Ovary (tissue), 10 donors: ENCODE measurements around the gene GYPA. TPM values are rescaled to one million over a fixed set of nuclear protein-coding genes. Genes with fewer than 3 reads are reported as not detected.
"Not testable (repeated sequence)": the region's sequence is repeated elsewhere in the genome, so short reads cannot be mapped to it uniquely, and the experiment has no call there.

Experiments
- DNase-seq, 5 donors: peaks; one replicate each; pipeline ENCODE4 v3.0.0-alpha.2; 2019 to 2020
- H3K27ac ChIP-seq, 2 donors: fragments of 200-600 bp; one replicate each; pipeline versions ENCODE4 v1.5.1 to v1.8.0; 2019 to 2022
- H3K27me3 ChIP-seq: fragments of 200-600 bp; one replicate; pipeline ENCODE4 v1.8.0; 2022
- H3K36me3 ChIP-seq: fragments of 200-600 bp; sonication (generic); one replicate; pipeline ENCODE4 v1.5.1; 2019
- H3K4me1 ChIP-seq: one replicate; pipeline ENCODE4 v1.8.1; 2013; ENCODE audit warnings: mild to moderate bottlenecking, moderate library complexity; ENCODE audit not compliant: insufficient read depth
- H3K4me3 ChIP-seq: fragments of 200-600 bp; sonication (generic); one replicate; pipeline ENCODE4 v1.5.1; 2017
- H3K9me3 ChIP-seq, 2 donors: fragments of 200-600 bp in 1 of 2; sonication (generic) in 1 of 2; one replicate each; pipeline versions ENCODE4 v1.5.1 to v1.8.1; 2013 to 2019; ENCODE audit warnings: mild to moderate bottlenecking in 1 of 2, moderate library complexity in 1 of 2
- EP300 ChIP-seq: sonication (generic); formaldehyde crosslinking; IDR thresholded peaks from one replicate; pipeline ENCODE4 v1.6.1; 2017; ENCODE audit warnings: antibody characterized with exemption
- POLR2A ChIP-seq: fragments of 450-650 bp; IDR thresholded peaks from one replicate; pipeline ENCODE4 v1.6.1; 2017; ENCODE audit warnings: antibody characterized with exemption, mild to moderate bottlenecking, moderate library complexity
- WGBS, 3 donors: extraction: QIAGEN DNeasy Blood & Tissue Kit in 1 of 3; methylation state at CpG; one replicate each; pipeline versions ENCODE4 v1.1.5 to v1.1.7; 2013 to 2017; 5-methylcytosine and 5-hydroxymethylcytosine counted together
- intact Hi-C, 4 donors: fragments of 100-400 bp; cut with DNase I; formaldehyde crosslinking; loops; one replicate each; pipeline versions ENCODE4 v1.11.0 to v1.15.1; 2022 to 2023
- long read RNA-seq, 3 donors: library from polyadenylated mRNA in 2 of 3; unstranded in 2 of 3; transcript quantifications; one replicate each; pipeline ENCODE4 v2.0.0 and lab custom pipeline, GENCODE V29; 2021 to 2026
- polyA plus RNA-seq, 2 donors: library from polyadenylated mRNA; stranded (reverse); fragments of 200-250 nt in 1 of 2; fragments of 350-450 nt in 1 of 2; fragmentation: Illumina TruSeq in 1 of 2; extraction: RNeasy Lipid Tissue Mini Kit (QIAGEN cat#74804) in 1 of 2; gene quantifications; one replicate each; pipeline ENCODE4 v1.2.3, GENCODE V29; 2013 to 2014
- total RNA-seq, 7 donors: library from RNA; depleted of rRNA in 2 of 7; stranded (reverse); fragments of >200 nt in 2 of 7; fragmentation: NEBNext Ultra II Directional in 3 of 7; extraction: Animal tissue kit (Norgen Biotek cat#: 25700) in 3 of 7; gene quantifications; one replicate each; pipeline versions ENCODE4 v1.1.0 to v1.2.4, GENCODE V29; 2016 to 2023
- TF ChIP-seq, protein P1 (sequence below), 3 donors: fragments of 450-650 bp in 2 of 3; fragments of 200-600 bp in 1 of 3; IDR thresholded peaks; one replicate each; pipeline versions ENCODE4 v1.5.1 to v1.8.0; 2016 to 2022; ENCODE audit warnings: antibody characterized with exemption in 3 of 3, mild to moderate bottlenecking in 1 of 3
- donor health status: DM: no; HTN: no; CAD: no; lungs with moderate emphysema.
- donor health status: DM: no; HTN: no; CAD: no.
- donor health status: Bipolar disorder and iron deficiency.
- donor health status: DM: yes; HTN: yes; CAD: no.
- donor health status: DM: no; HTN: no; CAD: no.
- donor health status: DM: yes; HTN: yes; CAD: no.

Gene GYPA
- total RNA-seq (under 1 TPM in 1 of 7 donors, not detected in 6; 0.38 TPM), polyA plus RNA-seq (not detected)
- long read RNA-seq, donor 1, result 0 reads
- long read RNA-seq, donor 2, result 0 reads
- long read RNA-seq, donor 3, result 0 reads

DNA sequence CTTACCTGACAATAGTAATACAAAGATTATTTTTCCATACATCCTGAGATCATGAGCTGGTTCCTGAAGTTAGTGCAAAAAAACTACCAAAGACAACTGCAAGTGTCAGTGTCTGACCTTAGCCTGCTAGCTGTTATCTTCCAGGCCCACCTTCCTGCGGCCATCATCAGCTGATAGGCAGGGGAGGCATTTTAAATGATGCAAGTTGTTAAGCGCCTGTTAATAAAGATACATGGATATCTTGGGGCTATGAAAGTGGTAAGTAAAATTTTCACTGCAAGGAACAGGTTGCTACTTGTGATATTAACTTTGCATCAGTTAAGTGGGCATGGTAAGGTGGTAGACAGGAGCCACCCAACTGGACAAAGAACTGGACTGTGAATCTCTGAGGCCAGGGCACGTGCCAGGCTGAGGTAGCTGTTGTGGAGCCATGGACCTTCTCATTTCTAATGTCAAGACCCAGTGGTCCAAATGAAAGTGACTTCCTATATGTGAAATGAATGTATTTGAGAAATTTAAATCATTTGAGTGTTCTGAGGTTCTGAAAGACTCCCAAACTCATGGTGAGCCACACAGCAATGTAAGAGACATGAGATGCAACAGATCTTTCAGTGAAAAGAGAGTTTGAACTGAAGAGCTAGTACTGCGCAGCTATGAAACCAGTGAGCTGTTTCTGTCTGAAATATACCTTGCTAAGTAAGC is at the start of gene GYPA:
Gene GYPA (minus strand): TSS at position 125 of the 702 bp plus-strand sequence. CDS start 83 bp downstream, at position 42.
- DNase-seq, H3K36me3 ChIP-seq, H3K27ac ChIP-seq, H3K9me3 ChIP-seq, H3K4me3 ChIP-seq, H3K27me3 ChIP-seq, intact Hi-C loops, H3K4me1 ChIP-seq: not testable (repeated sequence)
- 83 to 87% (median 85%) methylated on average over 4 of the region's 4 CpGs for WGBS, 3 donors

DNA sequence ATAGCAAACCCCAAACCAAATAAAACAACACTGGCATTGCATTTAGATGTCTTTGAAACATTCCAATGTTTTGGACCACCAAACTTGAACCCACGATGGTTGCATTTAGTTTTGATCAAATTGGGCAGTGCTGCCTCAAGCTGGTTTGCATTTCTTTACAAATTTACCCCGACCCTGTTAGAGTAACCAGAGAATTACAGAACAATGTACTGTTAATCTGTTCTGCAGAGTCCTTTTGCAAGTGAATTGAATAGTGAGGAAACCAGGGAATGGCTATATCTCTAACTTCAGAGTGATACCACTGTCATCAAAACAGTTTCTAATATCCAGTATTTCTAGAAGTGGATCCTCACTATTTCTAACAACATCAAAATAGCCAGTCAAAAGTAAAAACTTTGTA is 49.5 kb upstream of the GYPA start:
- 30 to 48% (median 34%) methylated on average over 2 of the region's 2 CpGs for WGBS, 3 donors

DNA sequence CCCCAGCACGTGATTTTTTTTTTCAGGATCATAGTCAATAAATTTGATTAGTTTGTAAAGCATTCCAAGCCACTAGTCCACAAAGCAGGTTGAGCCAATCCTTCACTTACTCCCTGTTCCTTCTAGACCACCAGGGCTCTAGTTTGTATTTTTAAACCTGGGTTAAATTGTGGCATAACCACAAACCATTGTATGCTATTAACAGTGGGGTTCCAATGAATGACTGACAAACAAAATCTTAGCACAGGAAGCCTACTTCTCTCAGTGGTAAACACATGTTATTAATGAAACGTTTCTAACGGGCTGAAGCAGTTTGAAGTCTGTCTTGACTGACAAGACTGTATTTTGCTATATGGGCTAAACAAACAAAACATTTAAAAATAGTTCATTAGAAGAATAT is 48.6 kb upstream of the GYPA start:
- no peak for TF ChIP-seq POLR2A
- TF ChIP-seq, protein P1, sequence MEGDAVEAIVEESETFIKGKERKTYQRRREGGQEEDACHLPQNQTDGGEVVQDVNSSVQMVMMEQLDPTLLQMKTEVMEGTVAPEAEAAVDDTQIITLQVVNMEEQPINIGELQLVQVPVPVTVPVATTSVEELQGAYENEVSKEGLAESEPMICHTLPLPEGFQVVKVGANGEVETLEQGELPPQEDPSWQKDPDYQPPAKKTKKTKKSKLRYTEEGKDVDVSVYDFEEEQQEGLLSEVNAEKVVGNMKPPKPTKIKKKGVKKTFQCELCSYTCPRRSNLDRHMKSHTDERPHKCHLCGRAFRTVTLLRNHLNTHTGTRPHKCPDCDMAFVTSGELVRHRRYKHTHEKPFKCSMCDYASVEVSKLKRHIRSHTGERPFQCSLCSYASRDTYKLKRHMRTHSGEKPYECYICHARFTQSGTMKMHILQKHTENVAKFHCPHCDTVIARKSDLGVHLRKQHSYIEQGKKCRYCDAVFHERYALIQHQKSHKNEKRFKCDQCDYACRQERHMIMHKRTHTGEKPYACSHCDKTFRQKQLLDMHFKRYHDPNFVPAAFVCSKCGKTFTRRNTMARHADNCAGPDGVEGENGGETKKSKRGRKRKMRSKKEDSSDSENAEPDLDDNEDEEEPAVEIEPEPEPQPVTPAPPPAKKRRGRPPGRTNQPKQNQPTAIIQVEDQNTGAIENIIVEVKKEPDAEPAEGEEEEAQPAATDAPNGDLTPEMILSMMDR (IDR thresholded peaks at IDR 0.05), result no peak
- TF ChIP-seq EP300, result no peak
- intact Hi-C loops, result no loop called here
- Histone ChIP-seq H3K27ac (no peak overlapping the region), H3K4me3 (no peak overlapping the region), H3K27me3 (no peaks in the 10 kb centered on the region), H3K9me3 (no peaks in the 10 kb centered on the region), H3K4me1 (no peaks in the 10 kb centered on the region), H3K36me3 (no peaks in the 10 kb centered on the region)
- 60 to 71% (median 65%) methylated on average over 3 of the region's 3 CpGs for WGBS, 3 donors
- no peak for DNase-seq

More for the DNA sequence above, 49.5 kb upstream of the GYPA start:
- H3K4me1 ChIP-seq, result no peaks in the 10 kb centered on the region
- H3K9me3 ChIP-seq, result no peaks in the 10 kb centered on the region
- no peak overlapping the region for H3K4me3 ChIP-seq
- no peaks in the 10 kb centered on the region for H3K27me3 ChIP-seq
- DNase-seq, result no peak
- TF ChIP-seq, protein P1 (IDR thresholded peaks at IDR 0.05), result no peak
- TF ChIP-seq EP300 (no peak), POLR2A (no peak)
- intact Hi-C loops, result no loop called here
- no peak overlapping the region for H3K27ac ChIP-seq
- no peaks in the 10 kb centered on the region for H3K36me3 ChIP-seq

GRCh38 chr4:144185086-144185485 is 44.6 kb upstream of the GYPA start:
- intact Hi-C loops, result no loop called here
- Histone ChIP-seq H3K9me3 (no peaks in the 10 kb centered on the region), H3K27me3 (no peaks in the 10 kb centered on the region), H3K4me3 (no peak overlapping the region), H3K4me1 (no peaks in the 10 kb centered on the region), H3K36me3 (no peaks in the 10 kb centered on the region), H3K27ac (no peak overlapping the region)
- TF ChIP-seq, protein P1 (IDR thresholded peaks at IDR 0.05), result no peak
- no peak for TF ChIP-seq POLR2A
- DNase-seq, result no peak

DNA sequence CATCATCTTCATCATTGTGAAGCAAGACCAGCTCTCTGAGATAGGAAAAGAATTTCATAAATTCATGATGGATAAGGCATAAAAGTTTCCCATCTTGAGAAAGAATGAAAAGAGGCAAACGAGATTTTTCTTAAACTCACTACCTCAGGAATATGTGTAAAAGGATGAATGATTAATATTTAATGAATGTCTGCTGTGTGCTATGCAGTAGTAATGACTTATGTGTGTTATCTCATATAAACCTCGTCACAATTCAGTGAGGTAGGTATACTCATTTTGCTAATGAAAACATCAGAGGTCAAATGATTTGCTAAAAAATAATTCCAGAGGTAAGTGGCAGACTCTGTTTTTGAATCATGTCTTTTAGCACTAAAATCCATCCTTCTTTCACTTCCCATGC is 42.6 kb upstream of the GYPA start:
- H3K36me3 ChIP-seq, result no peaks in the 10 kb centered on the region
- H3K4me1 ChIP-seq, result peaks cover 1% of the 10 kb centered on the region
- H3K9me3 ChIP-seq, result no peaks in the 10 kb centered on the region
- no peak overlapping the region for H3K27ac ChIP-seq
- intact Hi-C loops, result no loop called here
- DNase-seq, result no peak
- TF ChIP-seq POLR2A, result no peak
- no peak for TF ChIP-seq EP300
- TF ChIP-seq, protein P1 (IDR thresholded peaks at IDR 0.05), result no peak
- H3K4me3 ChIP-seq, result no peak overlapping the region
- no peaks in the 10 kb centered on the region for H3K27me3 ChIP-seq
- WGBS, 3 donors, result 63 to 79% (median 76%) methylated on average over 2 of the region's 2 CpGs
